GM18951 (cell line): ENCODE measurements around the gene FIGN.

ENCODE experiments used
- POLR2A ChIP-seq: IDR thresholded peaks from 4 replicates; pipeline ENCODE4 v1.6.1; 2011; ENCODE audit warnings: mild to moderate bottlenecking; ENCODE audit not compliant: insufficient read length, insufficient read depth; ENCODE audit errors: extremely low read depth
- in situ Hi-C: fragments of 300-500 bp; cut with MboI; formaldehyde crosslinking; loops from one replicate; pipeline ENCODE4 v1.12.0; 2022; ENCODE audit warnings: low sequenced_read_pairs, mixed read lengths, inconsistent platforms; ENCODE audit not compliant: unreplicated experiment

FIGN gene

GRCh38 chr2:163687217-163687616, 48.6 kb downstream of the FIGN start:
- in situ Hi-C loops = no loop called here
- no peak for TF ChIP-seq POLR2A

DNA sequence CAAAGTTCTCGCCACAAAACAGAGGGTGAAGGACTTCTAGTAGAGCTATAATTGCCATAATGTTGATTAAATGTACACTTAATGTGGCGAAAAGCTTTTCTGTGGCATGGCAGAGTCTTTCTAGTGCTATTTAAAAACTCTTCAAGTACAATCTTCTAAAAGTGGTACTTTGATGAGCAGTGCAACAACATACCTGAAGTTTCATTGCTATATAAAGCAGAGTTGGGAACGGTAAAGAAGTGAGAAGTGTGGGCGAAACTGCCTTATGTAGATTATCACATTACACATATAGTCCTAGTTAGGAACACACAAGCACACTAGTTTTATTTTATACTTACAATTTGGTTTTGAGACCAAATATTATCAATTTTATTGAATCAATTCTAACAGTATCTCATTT, 49.5 kb downstream of the FIGN start:
- in situ Hi-C loops = no loop called here
- no peak for TF ChIP-seq POLR2A

DNA sequence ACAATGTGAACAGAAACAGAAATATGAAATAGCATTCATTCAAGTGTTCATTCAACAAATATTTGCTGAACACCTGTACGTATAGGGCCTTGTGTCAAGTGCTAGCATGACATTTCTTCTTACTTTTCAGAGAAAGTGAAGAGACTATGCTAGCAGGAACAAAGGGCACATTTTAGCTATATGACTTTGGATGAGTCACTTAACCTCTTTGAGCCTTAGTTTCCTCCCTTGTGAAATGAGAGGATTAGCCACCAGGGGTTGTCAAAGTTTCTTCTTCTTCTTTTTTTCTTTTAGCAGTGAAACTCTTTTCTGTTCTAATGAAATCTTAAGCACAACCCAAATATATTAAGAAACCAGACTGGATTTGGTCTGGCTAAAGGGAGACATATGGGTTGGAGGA, 53.1 kb downstream of the FIGN start:
- no peak for TF ChIP-seq POLR2A
- in situ Hi-C loops = no loop called here

DNA sequence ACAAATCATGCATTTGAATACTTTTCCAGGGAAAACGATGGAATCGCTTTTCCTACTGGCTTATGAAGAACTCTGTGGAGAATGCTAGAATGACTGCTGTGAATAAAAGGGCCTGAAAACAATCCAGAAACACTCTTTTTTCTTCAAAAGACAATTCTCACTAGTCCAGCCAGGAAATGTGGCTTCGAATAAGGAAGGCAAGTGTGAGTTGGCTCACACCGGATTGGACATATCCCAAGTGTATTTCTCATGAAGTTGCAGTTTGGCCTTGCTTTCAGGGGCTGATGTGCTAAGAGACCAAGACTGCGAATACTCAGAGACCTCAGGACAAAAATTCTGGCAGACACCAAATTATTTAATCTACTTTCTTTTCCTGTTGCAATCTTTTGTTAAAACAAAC, 54.1 kb downstream of the FIGN start:
- TF ChIP-seq POLR2A = no peak
- in situ Hi-C loops = no loop called here

DNA sequence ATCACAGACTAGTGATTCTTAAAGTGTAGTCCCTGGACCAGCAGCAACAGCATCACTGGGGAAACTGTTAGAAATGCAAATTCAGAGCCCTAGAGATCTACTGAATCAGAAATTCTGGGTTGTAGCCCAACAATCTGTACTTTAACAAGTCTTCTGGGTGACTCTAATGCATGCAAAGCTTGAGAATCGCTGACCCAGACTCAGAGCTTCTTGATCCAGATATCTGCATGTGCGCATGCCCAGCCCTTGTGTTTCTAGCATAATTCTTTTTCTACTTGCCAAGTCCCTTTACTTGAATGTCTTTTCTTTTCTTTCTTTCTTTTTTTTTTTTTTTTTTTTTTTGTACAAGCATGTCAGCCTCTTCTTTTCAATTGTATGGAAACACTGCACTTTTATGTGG, 60.4 kb downstream of the FIGN start:
- TF ChIP-seq POLR2A = no peak

GRCh38 chr2:163673522-163673921, 62.3 kb downstream of the FIGN start:
- in situ Hi-C loops = no loop called here
- TF ChIP-seq POLR2A = no peak

More for the DNA sequence above, 60.4 kb downstream of the FIGN start:
- in situ Hi-C loops = no loop called here

GRCh38 chr2:163670929-163671328, 64.9 kb downstream of the FIGN start:
- in situ Hi-C loops = no loop called here
- no peak for TF ChIP-seq POLR2A

DNA sequence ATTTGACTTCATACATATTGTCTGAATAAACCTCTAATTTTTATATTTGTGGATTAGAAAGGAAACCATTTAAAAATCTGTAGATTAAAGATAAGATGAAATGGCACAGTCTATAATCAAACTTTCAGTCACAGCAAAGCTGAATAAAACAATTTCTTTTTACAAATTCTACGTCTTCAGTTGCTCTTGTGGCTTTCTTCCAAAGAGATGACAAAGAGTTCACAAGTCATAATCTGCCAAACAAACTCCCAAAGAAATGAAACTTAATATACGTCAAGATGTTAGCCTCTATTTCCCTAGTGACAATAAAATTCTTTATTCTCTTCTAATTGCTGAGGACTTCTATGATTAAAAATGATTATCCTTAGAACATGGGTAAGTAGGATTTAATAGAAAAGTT, 66.3 kb downstream of the FIGN start:
- in situ Hi-C loops = no loop called here
- no peak for TF ChIP-seq POLR2A

- in situ Hi-C loops = no loop called here
Observed at GRCh38 chr2:163667064-163667887, 68.5 kb downstream of the FIGN start.

GRCh38 chr2:163665817-163666216, 70.0 kb downstream of the FIGN start:
- in situ Hi-C loops = no loop called here
- TF ChIP-seq POLR2A = no peak

More at GRCh38 chr2:163667064-163667887, 68.5 kb downstream of the FIGN start:
- TF ChIP-seq POLR2A = no peak

DNA sequence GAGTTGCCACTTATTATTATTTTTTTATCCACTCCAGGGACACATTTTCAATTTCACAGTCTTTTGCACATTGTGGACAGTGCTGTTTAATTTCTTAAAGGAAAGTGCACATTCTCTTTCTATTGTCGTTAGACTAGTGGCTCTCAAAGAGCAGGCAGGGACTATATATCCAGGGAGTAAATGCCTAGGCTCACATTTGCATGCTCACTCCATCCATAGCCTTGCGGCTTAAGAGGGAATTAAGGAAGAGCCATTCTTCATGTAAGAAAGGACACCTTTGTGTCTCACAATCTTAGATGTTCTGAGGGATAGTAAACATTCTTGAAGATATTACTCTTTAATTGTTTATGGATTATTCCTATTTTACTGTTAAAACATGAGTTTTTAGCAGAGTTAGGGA, 70.8 kb downstream of the FIGN start:
- no peak for TF ChIP-seq POLR2A
- in situ Hi-C loops = no loop called here

- no peak for TF ChIP-seq POLR2A
- in situ Hi-C loops = no loop called here
Observed at GRCh38 chr2:163664610-163665009, 71.2 kb downstream of the FIGN start.

DNA sequence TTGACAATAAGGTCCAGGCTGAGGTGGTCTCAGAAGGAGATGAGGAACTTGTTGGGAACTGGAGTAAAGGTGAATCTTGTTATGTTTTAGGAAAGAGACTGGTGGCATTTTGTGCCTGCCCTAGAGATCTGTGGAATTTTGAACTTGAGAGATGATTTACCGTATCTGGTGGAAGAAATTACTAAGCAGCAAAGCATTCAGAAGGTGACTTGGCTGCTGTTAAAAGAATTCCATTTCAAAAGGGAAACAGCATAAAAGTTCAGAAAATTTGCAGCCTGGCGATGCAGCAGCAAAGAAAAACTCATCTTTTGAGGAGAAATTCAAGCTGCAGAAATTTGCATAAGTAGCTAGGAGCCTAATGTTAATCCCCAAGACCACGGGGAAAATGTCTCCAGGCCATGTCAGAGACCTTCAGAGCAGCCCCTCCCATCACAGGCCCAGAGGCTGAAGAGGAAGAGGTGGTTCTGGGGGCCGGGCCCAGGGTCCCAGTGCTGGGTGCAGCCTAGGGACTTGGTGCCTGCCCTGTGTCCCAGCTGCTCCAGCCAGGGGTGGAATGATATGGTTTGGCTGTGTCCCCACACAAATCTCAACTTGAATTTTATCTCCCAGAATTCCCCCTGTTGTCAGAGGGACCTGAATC, 73.5 kb downstream of the FIGN start:
- in situ Hi-C loops = no loop called here
- TF ChIP-seq POLR2A = no peak

DNA sequence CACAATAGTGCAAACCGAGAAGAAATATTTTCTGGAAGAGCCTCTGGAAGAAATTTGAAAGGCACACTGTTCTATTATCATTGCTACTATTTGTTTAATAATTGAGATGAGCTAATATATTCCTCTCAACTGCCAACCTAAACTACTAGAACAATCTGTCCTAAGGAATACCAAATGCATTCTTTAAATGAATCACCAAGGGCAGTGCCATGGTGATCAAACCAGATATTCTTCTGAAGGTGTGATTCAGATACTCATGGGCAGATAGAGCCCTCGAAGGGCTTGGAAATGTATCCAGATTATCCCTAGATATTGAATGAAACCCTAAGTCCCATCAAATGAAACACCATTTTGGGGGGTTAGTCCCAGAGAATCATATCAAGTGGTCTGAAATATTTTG, 76.6 kb downstream of the FIGN start:
- in situ Hi-C loops = no loop called here
- TF ChIP-seq POLR2A = no peak
